Measurements from ENCODE around the gene ST7. TPM values are rescaled to one million over a fixed set of nuclear protein-coding genes. Genes with fewer than 3 reads are reported as not detected.

Gene ST7
- total and polyA plus RNA-seq, 8 donors = 7.5 to 49.0 (median 16.1) TPM

DNA sequence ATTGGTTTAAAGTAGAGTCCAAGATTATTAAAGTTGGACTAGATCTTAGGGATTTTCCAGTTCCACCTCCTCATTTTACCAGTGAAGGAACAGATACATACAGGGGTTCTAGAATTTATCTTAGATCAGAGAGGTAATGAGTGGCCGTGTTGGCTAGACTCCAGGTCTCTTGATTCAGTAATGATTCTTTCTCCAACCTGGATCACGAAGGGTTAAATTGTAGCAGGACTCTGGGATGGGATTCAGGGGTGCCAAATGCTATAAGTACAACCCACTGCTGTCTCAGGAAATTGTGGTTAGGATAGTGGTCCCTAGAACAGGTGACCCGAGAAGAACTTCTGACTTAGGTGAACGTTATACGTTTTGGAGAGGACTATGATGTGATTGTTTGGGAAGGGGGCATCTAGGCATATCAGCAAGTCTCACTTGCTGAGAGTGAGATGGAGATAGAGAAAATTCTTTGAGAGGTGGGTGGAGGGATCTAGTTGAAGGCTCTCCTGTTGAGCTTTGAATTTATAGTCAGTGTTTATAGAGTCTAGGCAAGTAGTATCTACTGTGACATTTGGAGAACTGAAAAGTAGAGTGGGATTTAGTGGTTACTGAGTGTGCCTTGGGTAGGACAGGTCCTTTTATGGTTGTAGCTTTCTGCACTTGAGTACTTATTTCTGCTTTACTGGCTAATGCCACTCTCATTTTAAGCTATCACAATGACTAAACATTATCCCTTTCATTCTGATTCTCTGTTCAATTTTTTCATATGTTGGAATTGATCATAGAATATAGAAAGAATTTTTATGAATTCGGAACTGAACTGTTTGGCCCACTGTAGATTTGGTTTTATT, 58.3 kb downstream of the ST7 start:
- WGBS, 5 donors = 65 to 73% (median 68%) methylated on average over 6 of the region's 6 CpGs
- H3K36me3 ChIP-seq = no peaks in the 10 kb centered on the region
- intact Hi-C loops (cut with DNase I; ENCODE audit: low total_unique reads) = no loop called here
- H3K4me1 ChIP-seq = peaks cover 0 to 47% (median 11%) of the 10 kb centered on the region in 4 donors
- TF ChIP-seq POLR2AphosphoS5 (IDR thresholded peaks at IDR 0.05) = no peak
- TF ChIP-seq, protein P1, sequence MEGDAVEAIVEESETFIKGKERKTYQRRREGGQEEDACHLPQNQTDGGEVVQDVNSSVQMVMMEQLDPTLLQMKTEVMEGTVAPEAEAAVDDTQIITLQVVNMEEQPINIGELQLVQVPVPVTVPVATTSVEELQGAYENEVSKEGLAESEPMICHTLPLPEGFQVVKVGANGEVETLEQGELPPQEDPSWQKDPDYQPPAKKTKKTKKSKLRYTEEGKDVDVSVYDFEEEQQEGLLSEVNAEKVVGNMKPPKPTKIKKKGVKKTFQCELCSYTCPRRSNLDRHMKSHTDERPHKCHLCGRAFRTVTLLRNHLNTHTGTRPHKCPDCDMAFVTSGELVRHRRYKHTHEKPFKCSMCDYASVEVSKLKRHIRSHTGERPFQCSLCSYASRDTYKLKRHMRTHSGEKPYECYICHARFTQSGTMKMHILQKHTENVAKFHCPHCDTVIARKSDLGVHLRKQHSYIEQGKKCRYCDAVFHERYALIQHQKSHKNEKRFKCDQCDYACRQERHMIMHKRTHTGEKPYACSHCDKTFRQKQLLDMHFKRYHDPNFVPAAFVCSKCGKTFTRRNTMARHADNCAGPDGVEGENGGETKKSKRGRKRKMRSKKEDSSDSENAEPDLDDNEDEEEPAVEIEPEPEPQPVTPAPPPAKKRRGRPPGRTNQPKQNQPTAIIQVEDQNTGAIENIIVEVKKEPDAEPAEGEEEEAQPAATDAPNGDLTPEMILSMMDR (IDR thresholded peaks at IDR 0.05) = no peak
- no peak for TF ChIP-seq EP300 (IDR thresholded peaks at IDR 0.05)
- TF ChIP-seq POLR2A (IDR thresholded peaks at IDR 0.05) = no peak
- no peak overlapping the region for H3K4me3 ChIP-seq
- H3K27ac ChIP-seq = no peak overlapping the region
- no peaks in the 10 kb centered on the region for H3K9me3 ChIP-seq
- no peaks in the 10 kb centered on the region for H3K27me3 ChIP-seq
- no peak for DNase-seq

- TF ChIP-seq, protein P1 (IDR thresholded peaks at IDR 0.05) = no peak
- TF ChIP-seq POLR2AphosphoS5 (IDR thresholded peaks at IDR 0.05) = no peak
- no peak for TF ChIP-seq POLR2A (IDR thresholded peaks at IDR 0.05)
- no peak for TF ChIP-seq EP300 (IDR thresholded peaks at IDR 0.05)
- no peak for DNase-seq
- no peaks in the 10 kb centered on the region for H3K9me3 ChIP-seq
- 52 to 78% (median 58%) methylated on average over 2 of the region's 2 CpGs for WGBS, 5 donors
- intact Hi-C loops (cut with DNase I; ENCODE audit: low total_unique reads) = no loop called here
- peaks cover 0 to 41% (median 11%) of the 10 kb centered on the region in 4 donors for H3K4me1 ChIP-seq
- H3K27ac ChIP-seq = no peak overlapping the region
- H3K36me3 ChIP-seq = no peaks in the 10 kb centered on the region
- no peak overlapping the region for H3K4me3 ChIP-seq
- H3K27me3 ChIP-seq = no peaks in the 10 kb centered on the region
Measured at GRCh38 chr7:117012284-117012683, 59.0 kb downstream of the ST7 start.

- peak in 1 of 2 donors; percentile 31 for DNase-seq
- TF ChIP-seq POLR2AphosphoS5 (IDR thresholded peaks at IDR 0.05) (no peak), EP300 (IDR thresholded peaks at IDR 0.05) (no peak), POLR2A (IDR thresholded peaks at IDR 0.05) (no peak)
- TF ChIP-seq, protein P1 (IDR thresholded peaks at IDR 0.05) = peak in 1 of 7 experiments; percentile 9
- Histone ChIP-seq H3K27me3 (no peaks in the 10 kb centered on the region), H3K9me3 (no peaks in the 10 kb centered on the region), H3K36me3 (no peaks in the 10 kb centered on the region), H3K27ac (no peak overlapping the region), H3K4me1 (peaks cover 0 to 37% (median 11%) of the 10 kb centered on the region in 4 donors), H3K4me3 (no peak overlapping the region)
- intact Hi-C loops (cut with DNase I; ENCODE audit: low total_unique reads) = no loop called here
- 56 to 79% (median 71%) methylated on average over 1 of the region's 1 CpG for WGBS, 5 donors
Measured at GRCh38 chr7:117012696-117013095, 59.4 kb downstream of the ST7 start.

- TF ChIP-seq EP300 (IDR thresholded peaks at IDR 0.05) = no peak
- TF ChIP-seq, protein P1 (IDR thresholded peaks at IDR 0.05) = no peak
- TF ChIP-seq POLR2A (IDR thresholded peaks at IDR 0.05) = no peak
- TF ChIP-seq POLR2AphosphoS5 (IDR thresholded peaks at IDR 0.05) = no peak
- intact Hi-C loops (cut with DNase I; ENCODE audit: low total_unique reads) = no loop called here
- H3K27me3 ChIP-seq = no peaks in the 10 kb centered on the region
- H3K4me3 ChIP-seq = no peak overlapping the region
- no peaks in the 10 kb centered on the region for H3K9me3 ChIP-seq
- peak overlapping the region in 1 of 5 donors; percentile 7 for H3K27ac ChIP-seq
- peaks cover 0 to 37% (median 11%) of the 10 kb centered on the region in 4 donors for H3K4me1 ChIP-seq
- no peak for DNase-seq
- 50 to 72% (median 61%) methylated on average over 2 of the region's 2 CpGs for WGBS, 5 donors
- no peaks in the 10 kb centered on the region for H3K36me3 ChIP-seq
Measured at GRCh38 chr7:117014099-117014656, 60.9 kb downstream of the ST7 start.
